ENCODE results near the gene NAA30.
A peak's percentile ranks its signal among the peaks of the same experiment; 100 is the strongest.

Gene NAA30

GRCh38 chr14:57400556-57401494, 10.4 kb downstream of the NAA30 start:
- DNase-seq, result no peak

DNA sequence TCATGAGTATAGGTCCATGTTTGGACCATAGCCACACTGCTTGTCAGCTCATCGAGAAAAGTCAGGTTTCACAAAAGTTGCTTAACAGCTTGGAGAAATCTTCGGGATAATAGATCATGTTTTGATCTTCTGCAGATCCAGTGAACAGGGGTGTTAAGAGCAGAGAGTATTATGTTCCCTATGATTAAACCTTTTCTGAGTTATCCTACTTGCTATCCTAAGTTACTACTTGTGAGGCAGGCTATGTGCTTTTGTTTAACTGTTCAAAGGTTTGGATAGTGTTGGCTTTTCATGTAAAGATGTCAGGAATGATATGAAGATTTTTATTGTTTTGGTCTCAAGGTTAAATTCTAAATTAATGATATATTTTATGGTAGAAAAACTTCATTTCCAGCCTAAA, 11.1 kb downstream of the NAA30 start:
- DNase-seq, result no peak

DNA sequence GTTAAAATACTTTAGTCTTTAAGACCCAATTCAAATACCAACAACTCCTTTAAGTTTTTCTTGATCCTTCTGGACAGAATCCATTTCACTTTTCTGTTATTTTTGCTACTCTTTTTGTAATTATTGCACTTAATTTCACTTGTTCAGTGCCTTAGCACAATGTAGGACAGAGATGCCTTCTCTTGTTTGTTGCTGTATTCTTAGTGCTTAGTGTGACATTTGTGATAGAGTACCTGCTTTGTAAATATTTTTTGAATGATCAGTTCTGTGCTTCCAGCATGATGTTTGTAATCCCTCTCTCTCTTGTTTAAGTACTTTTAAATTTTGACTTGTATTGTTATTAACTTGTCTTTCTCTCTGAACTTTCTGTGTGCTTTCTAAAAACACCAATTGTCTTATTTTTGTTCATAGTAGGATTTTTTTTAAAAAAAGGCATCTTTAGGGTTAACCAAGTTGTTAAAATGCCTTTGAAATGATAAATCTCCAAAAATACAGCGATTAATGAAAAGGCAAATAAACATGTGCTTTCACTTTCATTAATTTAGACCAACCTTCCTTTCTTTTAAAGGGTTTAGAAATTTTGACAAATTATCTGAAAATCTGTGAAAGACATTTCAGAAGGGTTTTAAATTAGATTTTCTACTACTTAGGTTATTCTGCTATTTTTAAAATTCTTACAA, 11.9 kb downstream of the NAA30 start:
- no peak for DNase-seq

- DNase-seq, result no peak
Measured at GRCh38 chr14:57403521-57403864, 13.1 kb downstream of the NAA30 start.

GRCh38 chr14:57405562-57405961, 15.2 kb downstream of the NAA30 start:
- DNase-seq, result no peak

- no peak for DNase-seq
Measured at GRCh38 chr14:57408037-57408436, 17.7 kb downstream of the NAA30 start.

- no peak for DNase-seq
Measured at GRCh38 chr14:57408634-57409033, 18.2 kb downstream of the NAA30 start.

DNA sequence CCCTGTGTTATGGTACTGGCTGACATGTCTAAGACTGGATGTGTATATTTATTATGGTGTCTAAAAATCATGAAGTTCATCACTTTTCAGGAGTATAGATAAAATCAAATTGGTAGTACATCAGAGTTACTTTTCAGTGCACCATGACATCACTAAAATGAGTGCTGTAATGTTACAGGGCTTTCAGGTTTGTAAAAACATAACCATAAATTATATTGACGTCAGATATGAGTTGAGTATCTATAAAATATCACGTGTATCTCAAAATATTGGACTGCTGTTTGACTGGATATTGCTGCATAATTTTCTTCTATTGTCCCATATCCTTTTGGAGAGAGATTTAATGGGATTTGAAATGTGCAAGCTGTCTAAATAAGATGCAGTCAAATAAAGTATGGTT, 22.0 kb downstream of the NAA30 start:
- no peak for DNase-seq

GRCh38 chr14:57413849-57414248, 23.5 kb downstream of the NAA30 start:
- DNase-seq, result no peak

DNA sequence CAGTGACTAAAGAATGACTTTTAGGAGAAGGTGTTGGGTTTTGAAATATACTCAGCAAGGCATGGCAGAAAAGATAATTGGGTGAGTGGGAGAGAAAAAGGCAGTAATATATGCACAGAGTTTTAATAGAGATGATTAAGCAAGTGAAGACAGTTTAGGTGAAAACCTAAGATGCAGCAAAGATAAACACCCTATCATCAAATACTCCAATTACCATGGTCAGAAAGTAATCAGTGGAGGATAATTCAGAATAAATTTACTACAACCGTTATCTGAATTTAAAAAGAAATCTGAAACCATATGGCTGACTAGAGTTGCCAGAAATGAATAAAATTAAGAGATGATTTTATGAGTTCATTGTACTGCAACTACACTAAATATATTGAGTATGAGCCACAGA, 26.8 kb downstream of the NAA30 start:
- no peak for DNase-seq

- no peak for DNase-seq
Measured at GRCh38 chr14:57418999-57419398, 28.6 kb downstream of the NAA30 start.

GRCh38 chr14:57420033-57420432, 29.6 kb downstream of the NAA30 start:
- no peak for DNase-seq

- DNase-seq, result peak; percentile 45
Measured at GRCh38 chr14:57420986-57421385, 30.6 kb downstream of the NAA30 start.

DNA sequence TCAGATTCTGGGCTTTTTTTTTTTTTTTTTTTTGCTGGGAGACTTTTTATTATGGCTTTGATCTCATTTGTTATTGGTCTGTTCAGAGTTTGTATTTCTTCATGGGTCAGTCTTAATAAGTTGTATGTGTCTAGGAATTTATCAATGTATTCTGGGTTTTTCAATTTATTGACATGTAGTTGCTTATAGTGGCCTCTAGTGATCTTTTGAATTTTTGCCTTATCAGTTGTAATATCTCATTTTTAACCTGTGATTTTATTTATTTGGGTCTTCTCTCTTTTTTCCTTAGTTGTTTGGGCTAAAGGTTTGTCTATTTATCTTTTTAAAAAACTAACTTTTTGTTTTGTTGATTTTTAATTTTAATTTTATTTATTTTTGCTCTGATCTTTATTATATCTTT, 45.5 kb downstream of the NAA30 start:
- no peak for DNase-seq

DNA sequence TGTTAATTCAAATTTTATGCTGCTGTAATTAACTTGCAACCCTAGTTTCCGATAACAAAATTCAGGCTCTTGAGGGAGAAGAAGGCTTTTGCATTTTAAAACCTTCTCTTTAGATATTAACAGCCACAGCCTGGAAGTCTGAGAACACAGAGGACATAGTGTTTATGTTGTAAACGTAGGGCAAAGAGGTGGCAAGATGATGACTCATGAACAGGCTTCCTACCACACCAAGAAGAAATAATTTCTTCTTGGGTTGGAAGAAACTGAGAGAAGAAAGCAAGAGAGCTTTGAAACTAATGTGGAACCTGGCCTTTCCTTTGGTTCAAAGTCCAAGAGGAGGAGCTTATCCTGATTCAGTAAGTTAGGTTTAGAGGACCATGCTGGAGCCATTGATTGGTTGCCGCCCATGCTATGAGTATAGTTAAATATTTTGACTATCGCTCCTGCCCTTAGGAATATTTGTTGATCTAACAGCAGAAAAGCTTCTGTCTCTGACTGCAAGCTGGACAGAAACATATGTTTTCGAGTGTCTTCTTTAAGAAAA, 71.5 kb downstream of the NAA30 start:
- no peak for DNase-seq

- no peak for DNase-seq
Measured at GRCh38 chr14:57462551-57462950, 72.2 kb downstream of the NAA30 start.

DNA sequence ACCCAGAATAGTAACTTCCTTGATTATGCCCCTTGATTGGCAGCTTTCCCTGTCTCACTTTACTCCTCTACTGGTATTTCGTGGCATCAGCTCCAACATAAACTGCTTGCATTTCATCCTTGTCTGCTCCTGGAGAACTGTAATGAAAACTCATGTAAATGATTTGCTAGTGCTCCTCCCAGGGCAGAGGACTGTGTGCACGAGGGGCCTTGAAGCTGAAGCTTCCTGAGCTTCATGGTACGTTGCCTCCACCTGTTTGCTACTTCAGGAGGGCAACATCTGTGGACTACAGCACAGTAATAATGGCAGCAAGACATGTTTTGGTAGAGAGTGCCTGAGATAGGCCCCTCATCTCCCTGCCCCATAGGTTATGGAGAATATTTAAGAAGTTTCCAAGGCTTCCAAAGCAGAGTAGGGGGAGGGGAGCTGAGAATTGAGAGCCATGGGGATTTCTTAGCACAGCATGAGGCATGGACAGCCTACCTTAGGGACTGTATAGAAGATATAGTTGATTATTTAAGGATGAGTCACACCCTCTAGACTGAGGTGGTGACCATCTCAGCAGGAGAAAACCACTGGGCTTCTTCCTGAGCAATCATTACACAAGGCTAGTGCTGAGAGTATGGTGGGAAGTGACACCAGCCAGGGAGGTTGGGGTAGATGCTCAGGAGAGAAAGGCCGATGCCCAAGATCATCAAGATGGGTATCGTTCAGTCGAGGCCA, 73.8 kb downstream of the NAA30 start:
- DNase-seq, result no peak
